GM19452 (cell line): ENCODE measurements around the gene C9orf152.
"Not testable (repeated sequence)": the region's sequence is repeated elsewhere in the genome, so short reads cannot be mapped to it uniquely, and the experiment has no call there.

Experiments used
- ATAC-seq: cut with Tn5 transposase; IDR thresholded peaks from one replicate; pipeline ENCODE4 v1.9.1; 2021; ENCODE audit not compliant: unreplicated experiment

C9orf152 gene

GRCh38 chr9:110214586-110215355, 6.8 kb upstream of the C9orf152 start:
- ATAC-seq = no peak

GRCh38 chr9:110214090-110214489, 6.1 kb upstream of the C9orf152 start:
- no peak for ATAC-seq

- no peak for ATAC-seq
These were observed 5.6 kb upstream of the C9orf152 start for GRCh38 chr9:110213413-110214044.

- ATAC-seq = no peak
These were observed 803 bp downstream of the C9orf152 start for GRCh38 chr9:110207071-110207641.

GRCh38 chr9:110206389-110206788, 1.6 kb downstream of the C9orf152 start:
- no peak for ATAC-seq

GRCh38 chr9:110205612-110206011, 2.3 kb downstream of the C9orf152 start:
- ATAC-seq = not testable (repeated sequence)

GRCh38 chr9:110202232-110202631, 5.7 kb downstream of the C9orf152 start:
- no peak for ATAC-seq

- ATAC-seq = no peak
These were observed 8.3 kb downstream of the C9orf152 start for GRCh38 chr9:110199643-110200042.

GRCh38 chr9:110198357-110198756, 9.6 kb downstream of the C9orf152 start:
- no peak for ATAC-seq

- ATAC-seq = no peak
These were observed 10.4 kb downstream of the C9orf152 start for GRCh38 chr9:110197330-110198187.

- ATAC-seq = not testable (repeated sequence)
These were observed 11.9 kb downstream of the C9orf152 start for GRCh38 chr9:110196084-110196499.

GRCh38 chr9:110192531-110193261, 15.3 kb downstream of the C9orf152 start:
- ATAC-seq = no peak

- no peak for ATAC-seq
These were observed 16.3 kb downstream of the C9orf152 start for GRCh38 chr9:110191615-110192014.

- ATAC-seq = no peak
These were observed 18.2 kb downstream of the C9orf152 start for GRCh38 chr9:110189559-110190320.

GRCh38 chr9:110188991-110189390, 19.0 kb downstream of the C9orf152 start:
- ATAC-seq = no peak

GRCh38 chr9:110188101-110188500, 19.9 kb downstream of the C9orf152 start:
- ATAC-seq = no peak

- ATAC-seq = no peak
These were observed 20.8 kb downstream of the C9orf152 start for GRCh38 chr9:110187126-110187525.

- ATAC-seq = no peak
These were observed 21.7 kb downstream of the C9orf152 start for GRCh38 chr9:110186254-110186653.

- no peak for ATAC-seq
These were observed 22.2 kb downstream of the C9orf152 start for GRCh38 chr9:110185806-110186205.
